Uterus (tissue), 2 donors: ENCODE results near the gene MAGI2.

Experiments used
- CTCF ChIP-seq, 4 experiments: fragments of 200-600 bp in 2 of 4; fragments of 450-650 bp in 2 of 4; sonication (generic) in 2 of 4; IDR thresholded peaks; one replicate each; pipeline ENCODE4 v1.5.1; 2016 to 2019; ENCODE audit warnings: antibody characterized with exemption in 4 of 4, mild to moderate bottlenecking in 2 of 4, moderate library complexity in 1 of 4
- POLR2A ChIP-seq, 2 donors: fragments of 450-650 bp; IDR thresholded peaks; one replicate each; pipeline ENCODE4 v1.6.1; 2016; ENCODE audit warnings: antibody characterized with exemption in 2 of 2, mild to moderate bottlenecking in 1 of 2, moderate library complexity in 1 of 2

GRCh38 chr7:79458796-79459195 lies 5.3 kb upstream of the MAGI2 start:
- TF ChIP-seq CTCF (IDR thresholded peaks at IDR 0.05), result no peak
- TF ChIP-seq POLR2A (IDR thresholded peaks at IDR 0.05), result no peak
